H1 (cell line): ENCODE measurements around the gene COL4A2. TPM values are rescaled to one million over a fixed set of nuclear protein-coding genes. Genes with fewer than 3 reads are reported as not detected.

ENCODE experiments used
- BRCA1 ChIP-seq: IDR thresholded peaks from 2 replicates; pipeline ENCODE4 v1.6.1; 2012; ENCODE audit warnings: low read depth, low read length, improper control_type of control experiment
- CBX8 ChIP-seq: fragments of 300-800, 300-1000 bp; sonication (generic); IDR thresholded peaks from 2 replicates; pipeline ENCODE4 v1.7.1; 2016; ENCODE audit warnings: low read depth, low read length, borderline replicate concordance
- CHD2 ChIP-seq: IDR thresholded peaks from 2 replicates; pipeline ENCODE4 v1.6.1; 2012; ENCODE audit warnings: low read length, improper control_type of control experiment
- CTBP2 ChIP-seq: IDR thresholded peaks from 2 replicates; pipeline ENCODE4 v1.7.0; 2011; ENCODE audit warnings: borderline replicate concordance, mild to moderate bottlenecking, moderate library complexity, mixed read lengths, low read length; ENCODE audit not compliant: insufficient read depth, insufficient read length
- JUN ChIP-seq: IDR thresholded peaks from 2 replicates; pipeline ENCODE4 v1.6.1; 2011; ENCODE audit warnings: low read depth, mild to moderate bottlenecking, improper control_type of control experiment, low read length
- JUND ChIP-seq: IDR thresholded peaks from 2 replicates; pipeline ENCODE4 v1.6.1; 2011; ENCODE audit warnings: mild to moderate bottlenecking, improper control_type of control experiment, low read length
- KDM5A ChIP-seq: fragments of 200-600 bp; IDR thresholded peaks from 2 replicates; pipeline ENCODE4 v1.7.1; 2012; ENCODE audit warnings: mild to moderate bottlenecking, low read length, inconsistent platforms, mixed read lengths
- RNF2 ChIP-seq: fragments of 200-900, 300-1000 bp; sonication (generic); IDR thresholded peaks from 2 replicates; pipeline ENCODE4 v1.7.1; 2016; ENCODE audit warnings: borderline replicate concordance, low read depth, mild to moderate bottlenecking, antibody characterized with exemption, low read length; ENCODE audit not compliant: poor library complexity, severe bottlenecking; ENCODE audit errors: missing control alignments
- TAF7 ChIP-seq: optimal IDR thresholded peaks from 2 replicates; pipeline ENCODE3; 2011; ENCODE audit warnings: low read depth, mild to moderate bottlenecking, inconsistent platforms, low read length, moderate library complexity, borderline replicate concordance
- TCF12 ChIP-seq: IDR thresholded peaks from 2 replicates; pipeline ENCODE4 v1.6.1; 2011; ENCODE audit warnings: low read depth, mild to moderate bottlenecking, low read length
- polyA plus RNA-seq, 7 experiments: library from polyadenylated mRNA; depleted of rRNA in 3 of 7; stranded (reverse) in 5 of 7; unstranded in 2 of 7; fragments of >200 nt in 5 of 7; fragments of 200-250 nt in 2 of 7; gene quantifications; 1 replicate in 5 of 7; 2 replicates in 1 of 7; 4 replicates in 1 of 7; pipeline versions ENCODE4 v1.2.1 to v1.2.3, GENCODE V29; 2011 to 2013; ENCODE audit warnings: missing spikeins in 2 of 7, mixed read lengths in 2 of 7
- total RNA-seq: library from RNA; stranded (reverse); fragmentation: NEBNext Ultra II Directional; extraction: Animal tissue kit (Norgen Biotek cat#: 25700); gene quantifications from 2 replicates; pipeline ENCODE4 v1.2.1, GENCODE V29; 2021
- TF ChIP-seq, protein P1 (sequence below): fragments of 300-600 bp; sonication (generic); IDR thresholded peaks from 2 replicates; pipeline ENCODE4 v1.7.1; 2012; ENCODE audit warnings: low read length, moderate library complexity, mild to moderate bottlenecking, inconsistent platforms; ENCODE audit not compliant: insufficient replicate concordance

COL4A2 gene
- total and polyA plus RNA-seq, 2 of the 8 experiments (the other 6 are each of a cell fraction or from before 2014, with no cell fraction given) = 80.4 to 87.3 TPM

DNA sequence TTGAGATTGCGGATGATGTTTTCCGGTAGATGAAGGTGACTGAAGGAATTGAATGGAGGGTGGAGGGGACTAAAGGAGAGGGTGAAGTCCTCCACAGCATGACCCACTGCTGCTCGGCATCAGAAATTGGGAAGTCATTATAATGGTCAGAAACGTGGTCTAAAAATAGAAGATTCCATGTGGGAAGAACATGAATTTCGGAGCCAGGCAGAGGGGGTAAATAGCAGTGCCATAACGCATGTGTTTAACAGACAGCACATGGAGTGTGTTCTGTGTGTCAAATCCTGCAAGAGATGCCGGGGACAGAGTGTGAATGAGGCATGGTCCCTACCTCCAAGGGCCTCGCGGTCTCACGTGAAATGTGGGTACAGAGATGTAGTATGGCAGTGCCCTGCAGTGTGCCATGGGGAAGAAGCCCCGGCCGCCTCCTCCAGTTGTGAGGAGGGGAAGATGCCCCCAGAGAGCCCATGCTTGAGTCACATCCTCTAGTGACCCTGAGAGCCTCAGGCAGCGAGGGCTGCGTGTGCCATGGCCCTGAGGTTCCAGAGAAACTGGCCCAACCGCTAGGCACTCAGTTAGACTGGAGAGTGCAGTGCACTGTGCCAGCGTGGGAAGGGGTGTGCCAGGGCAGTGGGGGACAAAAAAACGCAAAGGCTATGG lies 106.1 kb downstream of the COL4A2 start (continued):
- TF ChIP-seq, protein P1, sequence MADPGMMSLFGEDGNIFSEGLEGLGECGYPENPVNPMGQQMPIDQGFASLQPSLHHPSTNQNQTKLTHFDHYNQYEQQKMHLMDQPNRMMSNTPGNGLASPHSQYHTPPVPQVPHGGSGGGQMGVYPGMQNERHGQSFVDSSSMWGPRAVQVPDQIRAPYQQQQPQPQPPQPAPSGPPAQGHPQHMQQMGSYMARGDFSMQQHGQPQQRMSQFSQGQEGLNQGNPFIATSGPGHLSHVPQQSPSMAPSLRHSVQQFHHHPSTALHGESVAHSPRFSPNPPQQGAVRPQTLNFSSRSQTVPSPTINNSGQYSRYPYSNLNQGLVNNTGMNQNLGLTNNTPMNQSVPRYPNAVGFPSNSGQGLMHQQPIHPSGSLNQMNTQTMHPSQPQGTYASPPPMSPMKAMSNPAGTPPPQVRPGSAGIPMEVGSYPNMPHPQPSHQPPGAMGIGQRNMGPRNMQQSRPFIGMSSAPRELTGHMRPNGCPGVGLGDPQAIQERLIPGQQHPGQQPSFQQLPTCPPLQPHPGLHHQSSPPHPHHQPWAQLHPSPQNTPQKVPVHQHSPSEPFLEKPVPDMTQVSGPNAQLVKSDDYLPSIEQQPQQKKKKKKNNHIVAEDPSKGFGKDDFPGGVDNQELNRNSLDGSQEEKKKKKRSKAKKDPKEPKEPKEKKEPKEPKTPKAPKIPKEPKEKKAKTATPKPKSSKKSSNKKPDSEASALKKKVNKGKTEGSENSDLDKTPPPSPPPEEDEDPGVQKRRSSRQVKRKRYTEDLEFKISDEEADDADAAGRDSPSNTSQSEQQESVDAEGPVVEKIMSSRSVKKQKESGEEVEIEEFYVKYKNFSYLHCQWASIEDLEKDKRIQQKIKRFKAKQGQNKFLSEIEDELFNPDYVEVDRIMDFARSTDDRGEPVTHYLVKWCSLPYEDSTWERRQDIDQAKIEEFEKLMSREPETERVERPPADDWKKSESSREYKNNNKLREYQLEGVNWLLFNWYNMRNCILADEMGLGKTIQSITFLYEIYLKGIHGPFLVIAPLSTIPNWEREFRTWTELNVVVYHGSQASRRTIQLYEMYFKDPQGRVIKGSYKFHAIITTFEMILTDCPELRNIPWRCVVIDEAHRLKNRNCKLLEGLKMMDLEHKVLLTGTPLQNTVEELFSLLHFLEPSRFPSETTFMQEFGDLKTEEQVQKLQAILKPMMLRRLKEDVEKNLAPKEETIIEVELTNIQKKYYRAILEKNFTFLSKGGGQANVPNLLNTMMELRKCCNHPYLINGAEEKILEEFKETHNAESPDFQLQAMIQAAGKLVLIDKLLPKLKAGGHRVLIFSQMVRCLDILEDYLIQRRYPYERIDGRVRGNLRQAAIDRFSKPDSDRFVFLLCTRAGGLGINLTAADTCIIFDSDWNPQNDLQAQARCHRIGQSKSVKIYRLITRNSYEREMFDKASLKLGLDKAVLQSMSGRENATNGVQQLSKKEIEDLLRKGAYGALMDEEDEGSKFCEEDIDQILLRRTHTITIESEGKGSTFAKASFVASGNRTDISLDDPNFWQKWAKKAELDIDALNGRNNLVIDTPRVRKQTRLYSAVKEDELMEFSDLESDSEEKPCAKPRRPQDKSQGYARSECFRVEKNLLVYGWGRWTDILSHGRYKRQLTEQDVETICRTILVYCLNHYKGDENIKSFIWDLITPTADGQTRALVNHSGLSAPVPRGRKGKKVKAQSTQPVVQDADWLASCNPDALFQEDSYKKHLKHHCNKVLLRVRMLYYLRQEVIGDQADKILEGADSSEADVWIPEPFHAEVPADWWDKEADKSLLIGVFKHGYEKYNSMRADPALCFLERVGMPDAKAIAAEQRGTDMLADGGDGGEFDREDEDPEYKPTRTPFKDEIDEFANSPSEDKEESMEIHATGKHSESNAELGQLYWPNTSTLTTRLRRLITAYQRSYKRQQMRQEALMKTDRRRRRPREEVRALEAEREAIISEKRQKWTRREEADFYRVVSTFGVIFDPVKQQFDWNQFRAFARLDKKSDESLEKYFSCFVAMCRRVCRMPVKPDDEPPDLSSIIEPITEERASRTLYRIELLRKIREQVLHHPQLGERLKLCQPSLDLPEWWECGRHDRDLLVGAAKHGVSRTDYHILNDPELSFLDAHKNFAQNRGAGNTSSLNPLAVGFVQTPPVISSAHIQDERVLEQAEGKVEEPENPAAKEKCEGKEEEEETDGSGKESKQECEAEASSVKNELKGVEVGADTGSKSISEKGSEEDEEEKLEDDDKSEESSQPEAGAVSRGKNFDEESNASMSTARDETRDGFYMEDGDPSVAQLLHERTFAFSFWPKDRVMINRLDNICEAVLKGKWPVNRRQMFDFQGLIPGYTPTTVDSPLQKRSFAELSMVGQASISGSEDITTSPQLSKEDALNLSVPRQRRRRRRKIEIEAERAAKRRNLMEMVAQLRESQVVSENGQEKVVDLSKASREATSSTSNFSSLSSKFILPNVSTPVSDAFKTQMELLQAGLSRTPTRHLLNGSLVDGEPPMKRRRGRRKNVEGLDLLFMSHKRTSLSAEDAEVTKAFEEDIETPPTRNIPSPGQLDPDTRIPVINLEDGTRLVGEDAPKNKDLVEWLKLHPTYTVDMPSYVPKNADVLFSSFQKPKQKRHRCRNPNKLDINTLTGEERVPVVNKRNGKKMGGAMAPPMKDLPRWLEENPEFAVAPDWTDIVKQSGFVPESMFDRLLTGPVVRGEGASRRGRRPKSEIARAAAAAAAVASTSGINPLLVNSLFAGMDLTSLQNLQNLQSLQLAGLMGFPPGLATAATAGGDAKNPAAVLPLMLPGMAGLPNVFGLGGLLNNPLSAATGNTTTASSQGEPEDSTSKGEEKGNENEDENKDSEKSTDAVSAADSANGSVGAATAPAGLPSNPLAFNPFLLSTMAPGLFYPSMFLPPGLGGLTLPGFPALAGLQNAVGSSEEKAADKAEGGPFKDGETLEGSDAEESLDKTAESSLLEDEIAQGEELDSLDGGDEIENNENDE = no peak
- TF ChIP-seq CTBP2 (no peak), CHD2 (no peak), CBX8 (no peak), BRCA1 (no peak), JUN (no peak), TCF12 (no peak), JUND (no peak), KDM5A (no peak), RNF2 (no peak), TAF7 (no peak)
- TF ChIP-seq, all 59 proteins: peak for 0
